ENCODE measurements around the gene CDH12. TPM values are rescaled to one million over a fixed set of nuclear protein-coding genes. Genes with fewer than 3 reads are reported as not detected.

CDH12 gene
- total RNA-seq, 2 donors from 2014 or later = not detected

DNA sequence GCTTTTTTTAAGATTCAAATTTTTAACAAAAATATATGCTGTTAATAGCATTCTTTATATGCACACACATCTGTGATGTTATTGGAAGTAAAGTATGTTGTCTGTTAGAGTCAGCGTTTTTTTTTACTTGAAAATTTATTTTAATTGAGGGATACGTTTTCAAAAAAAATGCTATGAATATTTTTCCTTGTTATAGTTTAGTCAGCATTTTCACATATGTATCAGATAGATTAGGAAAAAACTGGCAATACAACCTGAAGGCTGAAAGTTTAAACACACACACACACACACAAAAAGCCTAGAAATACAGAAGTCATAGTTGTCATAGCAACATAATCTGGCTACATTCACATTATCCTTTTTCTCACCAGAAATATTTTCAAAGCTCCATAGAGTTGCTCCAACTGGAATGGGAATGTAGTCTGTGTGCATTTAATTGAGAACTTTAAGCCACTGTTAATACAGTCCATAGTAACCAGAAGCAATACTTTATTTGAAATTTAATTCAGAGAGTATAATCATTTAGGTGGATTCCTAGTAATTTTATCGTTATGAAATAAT is 116.6 kb downstream of the CDH12 start:
- H3K9me3 ChIP-seq = no peaks in the 10 kb centered on the region
- H3K27ac ChIP-seq = no peak overlapping the region
- H3K27me3 ChIP-seq = no peaks in the 10 kb centered on the region
- TF ChIP-seq, protein P1, sequence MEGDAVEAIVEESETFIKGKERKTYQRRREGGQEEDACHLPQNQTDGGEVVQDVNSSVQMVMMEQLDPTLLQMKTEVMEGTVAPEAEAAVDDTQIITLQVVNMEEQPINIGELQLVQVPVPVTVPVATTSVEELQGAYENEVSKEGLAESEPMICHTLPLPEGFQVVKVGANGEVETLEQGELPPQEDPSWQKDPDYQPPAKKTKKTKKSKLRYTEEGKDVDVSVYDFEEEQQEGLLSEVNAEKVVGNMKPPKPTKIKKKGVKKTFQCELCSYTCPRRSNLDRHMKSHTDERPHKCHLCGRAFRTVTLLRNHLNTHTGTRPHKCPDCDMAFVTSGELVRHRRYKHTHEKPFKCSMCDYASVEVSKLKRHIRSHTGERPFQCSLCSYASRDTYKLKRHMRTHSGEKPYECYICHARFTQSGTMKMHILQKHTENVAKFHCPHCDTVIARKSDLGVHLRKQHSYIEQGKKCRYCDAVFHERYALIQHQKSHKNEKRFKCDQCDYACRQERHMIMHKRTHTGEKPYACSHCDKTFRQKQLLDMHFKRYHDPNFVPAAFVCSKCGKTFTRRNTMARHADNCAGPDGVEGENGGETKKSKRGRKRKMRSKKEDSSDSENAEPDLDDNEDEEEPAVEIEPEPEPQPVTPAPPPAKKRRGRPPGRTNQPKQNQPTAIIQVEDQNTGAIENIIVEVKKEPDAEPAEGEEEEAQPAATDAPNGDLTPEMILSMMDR (IDR thresholded peaks at IDR 0.05) = no peak
- H3K4me3 ChIP-seq = no peak overlapping the region
- H3K36me3 ChIP-seq = no peaks in the 10 kb centered on the region
- H3K4me1 ChIP-seq = no peaks in the 10 kb centered on the region
- DNase-seq (ENCODE audit: low spot score) = no peak

DNA sequence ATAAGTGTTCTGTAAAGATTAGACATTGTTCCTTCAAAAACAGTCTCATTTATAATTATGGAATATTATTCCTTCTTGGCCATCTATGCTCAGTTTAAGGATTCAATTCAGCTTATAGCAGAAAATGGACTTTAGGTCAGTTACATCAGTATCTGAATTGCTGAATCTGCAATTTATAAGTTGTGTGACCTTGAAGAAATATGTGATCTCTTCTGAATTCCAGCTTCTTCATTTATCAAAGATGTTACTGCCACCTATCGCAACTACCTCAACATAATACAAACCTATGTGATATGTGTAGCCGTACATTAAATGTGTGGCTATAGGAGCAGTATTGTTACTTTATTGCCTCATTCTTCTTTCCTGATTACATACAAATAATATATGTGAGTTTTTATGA is 118.2 kb downstream of the CDH12 start:
- Histone ChIP-seq H3K4me3 (no peak overlapping the region), H3K27ac (no peak overlapping the region), H3K36me3 (no peaks in the 10 kb centered on the region), H3K9me3 (no peaks in the 10 kb centered on the region), H3K4me1 (no peaks in the 10 kb centered on the region), H3K27me3 (no peaks in the 10 kb centered on the region)
- TF ChIP-seq, protein P1 (IDR thresholded peaks at IDR 0.05) = no peak
- DNase-seq (ENCODE audit: low spot score) = no peak

DNA sequence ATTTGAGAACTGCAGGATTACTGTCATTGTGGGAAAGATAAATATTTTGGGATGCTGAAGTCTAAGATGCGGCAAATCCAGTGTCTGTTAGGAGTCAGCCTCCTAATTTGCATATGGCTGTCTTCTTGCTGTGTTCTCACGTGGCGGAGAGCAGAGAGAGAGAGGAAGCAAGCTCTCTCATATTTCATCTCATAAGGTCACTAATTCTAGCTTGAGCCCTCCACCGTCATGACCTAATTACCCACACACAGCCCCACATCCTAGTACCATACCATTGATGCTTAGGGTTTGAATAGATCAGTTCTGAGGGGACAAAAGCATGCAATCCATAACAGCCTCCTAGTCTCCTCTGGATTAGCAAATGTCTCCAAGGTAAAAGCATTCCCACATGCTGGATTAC is 124.5 kb downstream of the CDH12 start:
- Histone ChIP-seq H3K27me3 (no peaks in the 10 kb centered on the region), H3K4me1 (no peaks in the 10 kb centered on the region), H3K4me3 (no peak overlapping the region), H3K36me3 (no peaks in the 10 kb centered on the region), H3K9me3 (peaks cover 0 to 4% of the 10 kb centered on the region in 2 donors), H3K27ac (no peak overlapping the region)
- TF ChIP-seq, protein P1 (IDR thresholded peaks at IDR 0.05) = no peak
- no peak for DNase-seq (ENCODE audit: low spot score)

DNA sequence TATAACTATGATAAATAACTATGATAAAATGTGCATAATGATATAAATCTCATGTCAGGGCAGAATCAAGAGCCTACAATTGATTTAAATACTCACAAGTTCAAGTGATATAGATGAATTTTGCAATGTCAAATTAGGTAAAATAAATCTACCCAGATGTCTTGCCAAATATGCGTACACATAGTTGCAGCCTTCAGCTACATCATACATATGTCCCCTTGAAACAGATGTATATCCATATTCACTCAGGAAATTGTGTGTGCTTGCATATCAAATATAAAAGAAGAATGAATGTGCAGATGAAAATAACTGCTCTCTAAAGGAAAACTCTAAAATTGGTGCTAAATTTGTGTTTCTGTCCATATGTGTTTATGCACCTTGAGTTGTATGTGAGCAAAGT is 130.7 kb downstream of the CDH12 start:
- TF ChIP-seq, protein P1 (IDR thresholded peaks at IDR 0.05) = no peak
- Histone ChIP-seq H3K4me3 (no peak overlapping the region), H3K36me3 (no peaks in the 10 kb centered on the region), H3K27ac (no peak overlapping the region), H3K4me1 (no peaks in the 10 kb centered on the region), H3K27me3 (no peaks in the 10 kb centered on the region), H3K9me3 (peaks cover 0 to 4% of the 10 kb centered on the region in 2 donors)
- DNase-seq (ENCODE audit: low spot score) = no peak

DNA sequence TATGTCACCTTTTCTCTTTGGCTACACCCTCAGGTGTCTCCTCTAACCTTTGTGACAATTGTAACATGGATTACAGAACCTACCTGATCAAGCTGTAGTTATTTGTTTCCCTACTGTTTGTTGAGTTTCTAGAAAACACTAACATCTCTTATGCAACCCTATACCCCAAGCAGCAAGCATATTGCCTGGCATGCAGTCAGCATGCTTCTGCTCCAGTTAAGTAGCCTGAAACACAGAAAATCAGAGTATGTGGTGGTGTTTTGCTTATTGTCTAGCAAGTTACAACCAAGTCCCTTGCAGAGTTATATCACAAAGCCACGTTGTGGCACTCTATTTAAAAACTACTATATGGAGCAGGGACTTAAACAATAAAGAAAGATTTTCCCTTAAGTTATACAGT is 131.1 kb downstream of the CDH12 start:
- H3K27me3 ChIP-seq = no peaks in the 10 kb centered on the region
- DNase-seq (ENCODE audit: low spot score) = no peak
- TF ChIP-seq, protein P1 (IDR thresholded peaks at IDR 0.05) = no peak
- H3K27ac ChIP-seq = no peak overlapping the region
- no peak overlapping the region for H3K4me3 ChIP-seq
- no peaks in the 10 kb centered on the region for H3K36me3 ChIP-seq
- no peaks in the 10 kb centered on the region for H3K4me1 ChIP-seq
- peaks cover 0 to 4% of the 10 kb centered on the region in 2 donors for H3K9me3 ChIP-seq

DNA sequence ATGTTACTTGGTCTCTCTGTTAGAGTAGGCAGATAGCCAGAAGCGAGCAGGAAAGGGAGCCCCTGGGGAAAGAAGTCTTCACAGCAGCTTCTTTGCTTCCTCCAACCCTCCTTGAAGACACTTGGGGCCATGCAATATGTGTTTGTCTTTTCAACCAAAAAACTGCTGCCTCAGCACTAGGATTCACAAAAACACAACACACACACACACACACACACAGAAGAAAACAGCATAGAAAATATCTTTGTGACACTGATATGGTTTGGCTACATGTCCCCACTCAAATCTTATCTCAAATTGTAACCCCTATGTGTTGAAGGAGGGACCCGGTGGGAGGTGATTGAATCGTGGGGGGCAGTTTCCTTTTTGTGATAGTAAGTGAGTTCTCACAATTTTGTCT is 133.3 kb downstream of the CDH12 start:
- no peaks in the 10 kb centered on the region for H3K9me3 ChIP-seq
- TF ChIP-seq, protein P1 (IDR thresholded peaks at IDR 0.05) = no peak
- H3K4me3 ChIP-seq = no peak overlapping the region
- H3K4me1 ChIP-seq = no peaks in the 10 kb centered on the region
- H3K27me3 ChIP-seq = no peaks in the 10 kb centered on the region
- H3K36me3 ChIP-seq = no peaks in the 10 kb centered on the region
- H3K27ac ChIP-seq = no peak overlapping the region
- no peak for DNase-seq (ENCODE audit: low spot score)
